K562 (cell line): ENCODE data around the gene HSD11B1L. TPM values are rescaled to one million over a fixed set of nuclear protein-coding genes. Genes with fewer than 3 reads are reported as not detected.

ENCODE experiments used
- ATAC-seq: fragments of 200-7000 bp; cut with Tn5 transposase; 3 replicates; pipeline ENCODE4 v1.9.1; 2020; ENCODE audit warnings: moderate library complexity
- BruUV-seq: library from RNA; stranded (reverse); fragments of 400-500 nt; replicated peaks from 2 replicates; lab custom pipeline; 2021; lab: Mats Ljungman, UMichigan
- CTCF ChIA-PET: fragments of 300-600 bp; formaldehyde crosslinking; extraction: SDS; loops from one replicate; lab custom pipeline; 2021; ENCODE audit warnings: low intra/inter-chr PET ratio; lab: Yijun Ruan, JAX
- POLR2A ChIA-PET: fragments of 300-600, 350-650 bp; sonication (Branson Sonifier 250); formaldehyde crosslinking; extraction: SDS; loops from one replicate; lab custom pipeline; 2021; ENCODE audit warnings: antibody characterized with exemption, inconsistent platforms; lab: Yijun Ruan, JAX
- DNase-seq, 4 experiments: peaks; one replicate each; pipeline versions ENCODE4 v3.0.0 to v3.0.0-alpha.2; 2011 to 2018; ENCODE audit warnings: low spot score in 3 of 4, mixed read lengths in 3 of 4; ENCODE audit errors: extremely low read depth in 1 of 4
- FAIRE-seq: peaks from 2 replicates; lab custom pipeline; 2011; peaks lifted over from hg19 to GRCh38; lab: Jason Lieb, UNC
- H2AFZ ChIP-seq: 2 replicates; pipeline ENCODE4 v1.6.0; 2011; ENCODE audit warnings: low read depth, low read length, control low read depth, inconsistent platforms
- H3K27ac ChIP-seq: fragments of 200-600 bp; 3 replicates; pipeline ENCODE4 v1.8.0; 2011; ENCODE audit warnings: low read depth, mild to moderate bottlenecking, control low read depth, inconsistent platforms, low read length, moderate library complexity, mixed read lengths; ENCODE audit errors: extremely low read depth
- H3K27me3 ChIP-seq, 2 experiments: fragments of 300-600 bp in 1 of 2; 2 replicates in 1 of 2; 3 replicates in 1 of 2; pipeline versions ENCODE4 v1.6.0 to v1.8.0; 2011; ENCODE audit warnings: inconsistent platforms in 2 of 2, low read length in 2 of 2, mild to moderate bottlenecking in 1 of 2, mixed read lengths in 1 of 2, moderate library complexity in 1 of 2; ENCODE audit not compliant: control insufficient read depth in 2 of 2, insufficient read depth in 2 of 2
- H3K36me3 ChIP-seq: fragments of 300-600 bp; 3 replicates; pipeline ENCODE4 v1.8.0; 2011; ENCODE audit warnings: mild to moderate bottlenecking, low read length, inconsistent platforms; ENCODE audit not compliant: control insufficient read depth, insufficient read depth
- H3K4me1 ChIP-seq, 2 experiments: fragments of 200-600 bp in 1 of 2; replicated peaks in 1 of 2; 2 replicates in 1 of 2; 3 replicates in 1 of 2; pipeline versions ENCODE4 v1.5.1 to v1.8.0; 2011; ENCODE audit warnings: inconsistent platforms in 2 of 2, low read length in 2 of 2, mild to moderate bottlenecking in 1 of 2, mixed read lengths in 1 of 2, moderate library complexity in 1 of 2; ENCODE audit not compliant: control insufficient read depth in 2 of 2, insufficient read depth in 2 of 2
- H3K4me2 ChIP-seq: 2 replicates; pipeline ENCODE4 v1.6.1; 2011; ENCODE audit warnings: low read length, control low read depth, inconsistent platforms, mixed read lengths; ENCODE audit not compliant: insufficient read depth
- H3K4me3 ChIP-seq: fragments of 200-600 bp; sonication (generic), shearing (Covaris generic); 2 replicates; pipeline ENCODE4 v1.5.1; 2016; ENCODE audit warnings: control low read depth, inconsistent platforms
- H3K79me2 ChIP-seq: fragments of 200-600 bp; 3 replicates; pipeline ENCODE4 v1.8.0; 2011; ENCODE audit warnings: low read length, inconsistent platforms; ENCODE audit not compliant: control insufficient read depth, insufficient read depth
- H3K9ac ChIP-seq, 2 experiments: 2 replicates each; pipeline versions ENCODE4 v1.6.0 to v1.6.1; 2011; ENCODE audit warnings: low read depth in 2 of 2, low read length in 2 of 2, control low read depth in 1 of 2, inconsistent platforms in 1 of 2, mild to moderate bottlenecking in 1 of 2, mixed read lengths in 1 of 2; ENCODE audit not compliant: insufficient read depth in 1 of 2
- H3K9me1 ChIP-seq: one replicate; pipeline ENCODE4 v1.6.0; 2011; ENCODE audit warnings: inconsistent platforms, mild to moderate bottlenecking, low read length, moderate library complexity; ENCODE audit not compliant: control insufficient read depth, insufficient read depth
- H3K9me3 ChIP-seq: replicated peaks from 2 replicates; pipeline ENCODE4 v1.5.1; 2011; ENCODE audit warnings: low read depth, low read length, inconsistent platforms; ENCODE audit not compliant: control insufficient read depth, insufficient read depth
- H4K20me1 ChIP-seq: replicated peaks from 2 replicates; pipeline ENCODE4 v1.6.1; 2011; ENCODE audit warnings: low read length, inconsistent platforms, mixed read lengths; ENCODE audit not compliant: control insufficient read depth, insufficient read depth
- BCOR ChIP-seq: fragments of 450-650 bp; IDR thresholded peaks from 2 replicates; pipeline ENCODE4 v1.6.1; 2016
- CHD2 ChIP-seq: IDR thresholded peaks from 2 replicates; pipeline ENCODE4 v1.6.1; 2011; ENCODE audit warnings: low read depth, low read length
- JUND ChIP-seq, 2 experiments: IDR thresholded peaks; 2 replicates in 1 of 2; 3 replicates in 1 of 2; pipeline ENCODE4 v1.6.1; 2011; ENCODE audit warnings: borderline replicate concordance in 2 of 2, low read depth in 2 of 2, low read length in 2 of 2, improper control_type of control experiment in 1 of 2, missing biosample characterization in 1 of 2, missing genetic modification characterization in 1 of 2, missing genetic modification reagents in 1 of 2
- PCBP1 ChIP-seq: fragments of 200-400 bp; formaldehyde crosslinking; IDR thresholded peaks from 2 replicates; pipeline ENCODE4 v1.6.1; 2018; ENCODE audit warnings: mild to moderate bottlenecking, low read depth, low read length; ENCODE audit not compliant: poor library complexity, severe bottlenecking
- SAFB ChIP-seq: fragments of 200-400 bp; formaldehyde crosslinking; IDR thresholded peaks from 2 replicates; pipeline ENCODE4 v1.6.1; 2017; ENCODE audit warnings: low read depth, low read length, borderline replicate concordance
- SIX5 ChIP-seq, 2 experiments: IDR thresholded peaks; 2 replicates each; pipeline ENCODE4 v1.6.1; 2011; ENCODE audit warnings: low read length in 2 of 2, borderline replicate concordance in 1 of 2, low read depth in 1 of 2, mild to moderate bottlenecking in 1 of 2, moderate library complexity in 1 of 2; ENCODE audit not compliant: insufficient read depth in 1 of 2
- ZKSCAN3 ChIP-seq: fragments of 250-450 bp; sonication (Bioruptor Pico); IDR thresholded peaks from 2 replicates; pipeline ENCODE4 v1.4.0; 2020
- ZNF583 ChIP-seq: fragments of 250-450 bp; sonication (Bioruptor Pico); IDR thresholded peaks from 2 replicates; pipeline ENCODE4 v1.4.0; 2020
- ZNF785 ChIP-seq: fragments of 250-450 bp; sonication (Bioruptor Pico); IDR thresholded peaks from 2 replicates; pipeline ENCODE4 v1.4.0; 2020; ENCODE audit warnings: mild to moderate bottlenecking
- WGBS: fragments of 100-300 bp; shearing (Covaris generic); methylation state at CpG from one replicate; pipeline ENCODE4 v1.1.6; 2016; ENCODE audit warnings: low coverage, mixed read lengths; ENCODE audit not compliant: insufficient coverage; ENCODE audit errors: missing lambda C conversion rate; 5-methylcytosine and 5-hydroxymethylcytosine counted together
- in situ Hi-C: fragments of 300-500 bp; cut with MboI; formaldehyde crosslinking; loops from 4 replicates; pipeline ENCODE4 v1.15.0; 2018; ENCODE audit warnings: inconsistent platforms, mixed read lengths
- intact Hi-C: fragments of 100-400 bp; cut with micrococcal nuclease; formaldehyde crosslinking; loops from 2 replicates; pipeline ENCODE4 v1.14.2; 2022
- polyA plus RNA-seq, 8 experiments: library from polyadenylated mRNA; depleted of rRNA in 4 of 8; stranded (reverse) in 5 of 8; unstranded in 3 of 8; fragments of >200 nt; fragmentation: Nextera tagmentation in 2 of 8; fragmentation: Illumina TruSeq in 1 of 8; extraction: Ambion mirVana in 2 of 8; extraction: Trizol in 1 of 8; gene quantifications; 2 replicates each; pipeline versions ENCODE4 v1.2.1 to v1.2.3, GENCODE V29; 2011 to 2014; ENCODE audit warnings: inconsistent platforms in 1 of 8, missing spikeins in 1 of 8
- total RNA-seq, 7 experiments: library from RNA; depleted of rRNA in 6 of 7; stranded (reverse); fragments of >200 nt in 6 of 7; fragmentation: Illumina TruSeq in 2 of 7; extraction: Trizol in 2 of 7; gene quantifications; 2 replicates each; pipeline versions ENCODE4 v1.2.1 to v1.2.3, GENCODE V29; 2011 to 2021; ENCODE audit warnings: low replicate concordance in 1 of 7
- TF ChIP-seq, protein P1 (sequence below), 2 experiments: fragments of 200-800 bp in 1 of 2; sonication (Bioruptor generic) in 1 of 2; sonication (generic) in 1 of 2; formaldehyde crosslinking in 1 of 2; IDR thresholded peaks in 1 of 2; conservative IDR thresholded peaks in 1 of 2; 2 replicates each; pipeline versions ENCODE4 v1.5.0 to v1.6.1; 2016 to 2020; ENCODE audit warnings: missing compliant biosample characterization in 1 of 2, missing genetic modification characterization in 1 of 2, missing genetic modification reagents in 1 of 2
- TF ChIP-seq, protein P2 (sequence below): IDR thresholded peaks from 3 replicates; pipeline ENCODE4 v1.6.1; 2011; ENCODE audit warnings: borderline replicate concordance, mild to moderate bottlenecking, moderate library complexity; ENCODE audit not compliant: insufficient read length; ENCODE audit errors: extremely low read depth

Gene HSD11B1L
- total and polyA plus RNA-seq, 9 of the 15 experiments (the other 6 are each of a cell fraction or from before 2014, with no cell fraction given) = 0.31 to 7.7 (median 2.3) TPM

DNA sequence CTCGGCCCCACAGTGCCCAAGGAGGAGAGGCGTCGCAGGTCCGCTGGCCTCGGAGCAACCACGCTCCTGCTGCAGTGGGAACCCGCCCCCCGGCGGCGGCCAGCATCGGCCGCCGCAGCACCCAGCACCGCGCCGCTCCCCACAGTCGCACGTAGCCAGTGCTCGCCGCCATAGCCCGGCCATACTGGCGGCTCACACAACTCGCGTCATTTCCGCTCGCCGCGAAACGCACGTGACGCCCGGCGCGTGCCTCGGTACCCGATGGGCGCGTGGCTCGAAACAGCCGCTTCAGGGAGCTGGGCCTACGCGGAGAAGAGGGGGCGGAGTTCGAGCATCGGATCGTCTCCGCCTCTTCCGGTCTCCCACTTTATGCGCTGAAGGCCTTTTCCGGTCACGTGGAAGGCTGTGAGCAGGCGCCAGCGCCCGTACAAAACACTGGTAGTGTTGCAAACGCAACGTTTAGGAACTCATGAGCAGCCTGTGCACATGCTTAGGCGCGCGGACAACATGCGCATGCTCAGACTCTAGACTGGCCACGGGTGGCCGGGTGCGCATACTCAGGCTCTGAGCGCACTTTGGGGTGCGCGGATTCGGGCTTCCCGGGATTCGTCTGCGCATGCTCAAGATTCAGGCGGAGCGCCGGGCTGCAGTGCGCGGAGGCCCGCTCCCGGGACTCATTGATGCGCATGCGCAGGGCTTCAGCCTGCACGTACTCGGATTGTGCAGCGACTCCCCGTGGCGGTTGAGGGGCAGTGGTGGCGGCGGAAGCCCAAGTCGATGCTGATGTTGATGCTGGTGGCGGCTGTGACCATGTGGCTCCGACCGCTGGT, 39.3 kb downstream of the HSD11B1L start, which contains the start of the genes CATSPERD and LONP1:
TSS of gene CATSPERD (plus strand) at position 677 of the 830 bp plus-strand sequence. CDS start at position 778, 101 bp downstream.
TSS of gene LONP1 (minus strand) at position 186 of the 830 bp plus-strand sequence. CDS start at position 172, 14 bp downstream.
- Histone ChIP-seq H3K9me3 (no peaks in the 10 kb centered on the region), H3K36me3 (peaks cover 27% of the 10 kb centered on the region), H3K79me2 (peaks cover 46% of the 10 kb centered on the region), H3K9ac (peak within 1 kb of the TSS; percentile 98 to 99), H3K4me1 (peaks cover 13 to 28% of the 10 kb centered on the region in 2 experiments; a peak in 4 of 5 replicates), H3K9me1 (no peaks in the 10 kb centered on the region), H4K20me1 (0 out of 2 replicates have a peak, but pooled peaks cover 6% of the 10 kb centered on the region), H3K4me3 (peak within 1 kb of the TSS; percentile 98), H2AFZ (peak within 1 kb of the TSS; percentile 99), H3K4me2 (peak within 1 kb of the TSS; percentile 98), H3K27ac (peak within 1 kb of the TSS; percentile 99), H3K27me3 (no peaks in the 10 kb centered on the region)
- ChIA-PET POLR2A (interaction anchor here (0.5 to 3.3 kb wide), 36 partner anchors 9 to 1871 kb away, joined by 3 to 31 read pairs (median 4); partner anchors contain the start of genes NDUFA11, RANBP3 and RPL36), CTCF (interaction anchor here (0.6 to 1.0 kb wide), 3 partner anchors 30 to 1275 kb away, joined by 4 read pairs; partner anchors contain the start of gene RPL36)
- WGBS = under 1% methylated on average over 86 of the region's 90 CpGs
- peak; percentile 96 for FAIRE-seq
- in situ Hi-C loops (no loop called here), intact Hi-C loops (loop anchor here (2.0 kb wide), 1 partner anchor 71 kb away; the partner anchor contains the start of gene DUS3L)
- peak; percentile 99 for DNase-seq
- peak; percentile 91 for ATAC-seq
- no TSS peak for BruUV-seq
- peak; percentile 95 for TF ChIP-seq PCBP1
- TF ChIP-seq SIX5 (IDR thresholded peaks at IDR 0.05; ENCODE audit: borderline replicate concordance in 1 of 2, insufficient read depth in 1 of 2, low read depth in 1 of 2, low read length in 2 of 2) = peak; percentile 23 to 33; a peak in 1 of 4 replicates
- TF ChIP-seq SAFB = no peak
- peak; percentile 89; the same call in 1 of the 2 replicates for TF ChIP-seq ZNF785
- peak; percentile 77 for TF ChIP-seq JUND (IDR thresholded peaks at IDR 0.05; ENCODE audit: borderline replicate concordance, low read depth, low read length)
- TF ChIP-seq JUND (tag; IDR thresholded peaks at IDR 0.05; ENCODE audit: borderline replicate concordance, low read depth, low read length) = peak; percentile 41; the same call in 1 of the 3 replicates
- TF ChIP-seq, protein P1, sequence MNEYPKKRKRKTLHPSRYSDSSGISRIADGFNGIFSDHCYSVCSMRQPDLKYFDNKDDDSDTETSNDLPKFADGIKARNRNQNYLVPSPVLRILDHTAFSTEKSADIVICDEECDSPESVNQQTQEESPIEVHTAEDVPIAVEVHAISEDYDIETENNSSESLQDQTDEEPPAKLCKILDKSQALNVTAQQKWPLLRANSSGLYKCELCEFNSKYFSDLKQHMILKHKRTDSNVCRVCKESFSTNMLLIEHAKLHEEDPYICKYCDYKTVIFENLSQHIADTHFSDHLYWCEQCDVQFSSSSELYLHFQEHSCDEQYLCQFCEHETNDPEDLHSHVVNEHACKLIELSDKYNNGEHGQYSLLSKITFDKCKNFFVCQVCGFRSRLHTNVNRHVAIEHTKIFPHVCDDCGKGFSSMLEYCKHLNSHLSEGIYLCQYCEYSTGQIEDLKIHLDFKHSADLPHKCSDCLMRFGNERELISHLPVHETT (CRISPR knock-in tag; conservative IDR thresholded peaks at IDR 0.05 in 1 of 2, IDR thresholded peaks at IDR 0.05 in 1 of 2) = peak in 1 of 2 experiments; percentile 98; a peak in 2 of 4 replicates
- TF ChIP-seq ZKSCAN3 (CRISPR knock-in tag) = no peak
- 0 out of 2 replicates have a peak, but pooled peaks have one; percentile 10 for TF ChIP-seq ZNF583 (CRISPR knock-in tag)
- TF ChIP-seq, protein P2, sequence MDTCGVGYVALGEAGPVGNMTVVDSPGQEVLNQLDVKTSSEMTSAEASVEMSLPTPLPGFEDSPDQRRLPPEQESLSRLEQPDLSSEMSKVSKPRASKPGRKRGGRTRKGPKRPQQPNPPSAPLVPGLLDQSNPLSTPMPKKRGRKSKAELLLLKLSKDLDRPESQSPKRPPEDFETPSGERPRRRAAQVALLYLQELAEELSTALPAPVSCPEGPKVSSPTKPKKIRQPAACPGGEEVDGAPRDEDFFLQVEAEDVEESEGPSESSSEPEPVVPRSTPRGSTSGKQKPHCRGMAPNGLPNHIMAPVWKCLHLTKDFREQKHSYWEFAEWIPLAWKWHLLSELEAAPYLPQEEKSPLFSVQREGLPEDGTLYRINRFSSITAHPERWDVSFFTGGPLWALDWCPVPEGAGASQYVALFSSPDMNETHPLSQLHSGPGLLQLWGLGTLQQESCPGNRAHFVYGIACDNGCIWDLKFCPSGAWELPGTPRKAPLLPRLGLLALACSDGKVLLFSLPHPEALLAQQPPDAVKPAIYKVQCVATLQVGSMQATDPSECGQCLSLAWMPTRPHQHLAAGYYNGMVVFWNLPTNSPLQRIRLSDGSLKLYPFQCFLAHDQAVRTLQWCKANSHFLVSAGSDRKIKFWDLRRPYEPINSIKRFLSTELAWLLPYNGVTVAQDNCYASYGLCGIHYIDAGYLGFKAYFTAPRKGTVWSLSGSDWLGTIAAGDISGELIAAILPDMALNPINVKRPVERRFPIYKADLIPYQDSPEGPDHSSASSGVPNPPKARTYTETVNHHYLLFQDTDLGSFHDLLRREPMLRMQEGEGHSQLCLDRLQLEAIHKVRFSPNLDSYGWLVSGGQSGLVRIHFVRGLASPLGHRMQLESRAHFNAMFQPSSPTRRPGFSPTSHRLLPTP = peak; percentile 77
- 0 out of 2 replicates have a peak, but pooled peaks have one; percentile 7 for TF ChIP-seq BCOR
- TF ChIP-seq CHD2 = 0 out of 2 replicates have a peak, but pooled peaks have one; percentile 21
